GM23338 (cell line): ENCODE data around the gene ZNF223.

Source experiments
- EZH2 ChIP-seq: fragments of 200-600 bp; sonication (generic); IDR thresholded peaks from one replicate; pipeline ENCODE4 v1.8.0; 2017; ENCODE audit warnings: antibody characterized with exemption, mild to moderate bottlenecking, low read depth; ENCODE audit not compliant: unreplicated experiment
- EZH2phosphoT487 ChIP-seq: fragments of 200-600 bp; sonication (generic); IDR thresholded peaks from one replicate; pipeline ENCODE4 v1.8.1; 2018; ENCODE audit warnings: antibody characterized with exemption; ENCODE audit not compliant: unreplicated experiment
- REST ChIP-seq: IDR thresholded peaks from one replicate; pipeline ENCODE4 v1.6.1; 2018; ENCODE audit warnings: antibody characterized with exemption; ENCODE audit not compliant: unreplicated experiment
- TF ChIP-seq, protein P1 (sequence below), 2 experiments: fragments of 200-600 bp in 1 of 2; sonication (generic) in 1 of 2; conservative IDR thresholded peaks; 2 replicates each; pipeline versions ENCODE4 v1.5.1 to v1.6.1; 2016 to 2017; ENCODE audit warnings: antibody characterized with exemption in 2 of 2, low read depth in 2 of 2, mild to moderate bottlenecking in 2 of 2, moderate library complexity in 1 of 2

GRCh38 chr19:44093931-44094765, 42.3 kb downstream of the ZNF223 start, which contains the start of gene ZNF224:
- TF ChIP-seq EZH2: no peak
- TF ChIP-seq, protein P1, sequence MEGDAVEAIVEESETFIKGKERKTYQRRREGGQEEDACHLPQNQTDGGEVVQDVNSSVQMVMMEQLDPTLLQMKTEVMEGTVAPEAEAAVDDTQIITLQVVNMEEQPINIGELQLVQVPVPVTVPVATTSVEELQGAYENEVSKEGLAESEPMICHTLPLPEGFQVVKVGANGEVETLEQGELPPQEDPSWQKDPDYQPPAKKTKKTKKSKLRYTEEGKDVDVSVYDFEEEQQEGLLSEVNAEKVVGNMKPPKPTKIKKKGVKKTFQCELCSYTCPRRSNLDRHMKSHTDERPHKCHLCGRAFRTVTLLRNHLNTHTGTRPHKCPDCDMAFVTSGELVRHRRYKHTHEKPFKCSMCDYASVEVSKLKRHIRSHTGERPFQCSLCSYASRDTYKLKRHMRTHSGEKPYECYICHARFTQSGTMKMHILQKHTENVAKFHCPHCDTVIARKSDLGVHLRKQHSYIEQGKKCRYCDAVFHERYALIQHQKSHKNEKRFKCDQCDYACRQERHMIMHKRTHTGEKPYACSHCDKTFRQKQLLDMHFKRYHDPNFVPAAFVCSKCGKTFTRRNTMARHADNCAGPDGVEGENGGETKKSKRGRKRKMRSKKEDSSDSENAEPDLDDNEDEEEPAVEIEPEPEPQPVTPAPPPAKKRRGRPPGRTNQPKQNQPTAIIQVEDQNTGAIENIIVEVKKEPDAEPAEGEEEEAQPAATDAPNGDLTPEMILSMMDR (conservative IDR thresholded peaks at IDR 0.05; ENCODE audit: low read depth in 2 of 2): no peak
- no peak for TF ChIP-seq EZH2phosphoT487
- no peak for TF ChIP-seq REST
